ACHN (cell line): ENCODE data around the gene HOXB13.

Source experiments
- DNase-seq: peaks from one replicate; pipeline ENCODE4 v3.0.0-alpha.2; 2015
- in situ Hi-C: cut with HindIII; loops from 2 replicates; pipeline ENCODE4 v1.10.0; 2017; ENCODE audit warnings: low sequenced_read_pairs, low pct_ligation_motif_present, low pct_unique_long_range_greater_than_20kb

The HOXB13 gene

GRCh38 chr17:48728232-48729231 lies at the start of gene HOXB13:
Gene HOXB13 (minus strand): TSS chr17:48728750. CDS start chr17:48728593, 157 bp downstream.
- peak; percentile 88 for DNase-seq
- in situ Hi-C loops: no loop called here

- DNase-seq: no peak
- in situ Hi-C loops: no loop called here
Measured at GRCh38 chr17:48776602-48777001, 48.1 kb upstream of the HOXB13 start.

GRCh38 chr17:48773245-48773644 lies 44.7 kb upstream of the HOXB13 start:
- in situ Hi-C loops: no loop called here
- DNase-seq: no peak

- no peak for DNase-seq
- in situ Hi-C loops: no loop called here
Measured at GRCh38 chr17:48770954-48771353, 42.4 kb upstream of the HOXB13 start.

GRCh38 chr17:48769009-48769675 lies 40.6 kb upstream of the HOXB13 start:
- no peak for DNase-seq
- in situ Hi-C loops: no loop called here

- in situ Hi-C loops: no loop called here
- peak; percentile 27 for DNase-seq
Measured at GRCh38 chr17:48767263-48767774, 38.8 kb upstream of the HOXB13 start.

GRCh38 chr17:48761114-48761513 lies 32.6 kb upstream of the HOXB13 start:
- no peak for DNase-seq
- in situ Hi-C loops: no loop called here

GRCh38 chr17:48760411-48760810 lies 31.9 kb upstream of the HOXB13 start:
- no peak for DNase-seq
- in situ Hi-C loops: no loop called here

GRCh38 chr17:48759288-48759687 lies 30.7 kb upstream of the HOXB13 start:
- in situ Hi-C loops: no loop called here
- DNase-seq: no peak

- in situ Hi-C loops: no loop called here
- DNase-seq: peak; percentile 43
Measured at GRCh38 chr17:48757524-48757961, 29.0 kb upstream of the HOXB13 start.

GRCh38 chr17:48756830-48757251 lies 28.3 kb upstream of the HOXB13 start:
- in situ Hi-C loops: no loop called here
- no peak for DNase-seq

GRCh38 chr17:48755356-48755755 lies 26.8 kb upstream of the HOXB13 start:
- in situ Hi-C loops: no loop called here
- no peak for DNase-seq

GRCh38 chr17:48754500-48755261 lies 26.1 kb upstream of the HOXB13 start:
- no peak for DNase-seq
- in situ Hi-C loops: no loop called here

GRCh38 chr17:48753794-48754499 lies 25.4 kb upstream of the HOXB13 start:
- in situ Hi-C loops: no loop called here
- peak; percentile 79 for DNase-seq

- in situ Hi-C loops: no loop called here
- DNase-seq: no peak
Measured at GRCh38 chr17:48752399-48753288, 24.1 kb upstream of the HOXB13 start.

GRCh38 chr17:48751733-48752398 lies 23.3 kb upstream of the HOXB13 start:
- in situ Hi-C loops: no loop called here

GRCh38 chr17:48751172-48751571 lies 22.6 kb upstream of the HOXB13 start:
- in situ Hi-C loops: no loop called here
- no peak for DNase-seq

More at GRCh38 chr17:48751733-48752398, 23.3 kb upstream of the HOXB13 start:
- no peak for DNase-seq
